ENCODE results near the gene RECQL5. TPM values are rescaled to one million over a fixed set of nuclear protein-coding genes. Genes with fewer than 3 reads are reported as not detected.

The RECQL5 gene
- total and polyA plus RNA-seq, 2 of the 8 experiments (the other 6 are each of a cell fraction or from before 2014, with no cell fraction given) = 15.1 to 41.1 TPM

- H4K91ac ChIP-seq (replicated peaks; ENCODE audit: insufficient read length, low read length) = no peak overlapping the region
- no peaks in the 10 kb centered on the region for H3K9me3 ChIP-seq (ENCODE audit: insufficient read depth in 2 of 2, low read depth in 1 of 2, low read length in 1 of 2)
- DNase-seq (ENCODE audit: low read depth in 1 of 2, low spot score in 2 of 2) (no peak), FAIRE-seq (no peak)
- no peak overlapping the region for H3K56ac ChIP-seq (replicated peaks; ENCODE audit: insufficient read length, low read depth, low read length)
- no peak overlapping the region for H2BK120ac ChIP-seq (replicated peaks; ENCODE audit: low read depth, low read length)
- no peak overlapping the region for H3K14ac ChIP-seq (ENCODE audit: insufficient read length)
- no peak overlapping the region for H2BK12ac ChIP-seq (ENCODE audit: low read depth, low read length)
- H3K79me1 ChIP-seq (ENCODE audit: low read depth, low read length) = no peaks in the 10 kb centered on the region
- no peak overlapping the region for H4K8ac ChIP-seq (ENCODE audit: extremely low read depth, insufficient read depth, low read length)
- ChIA-PET CTCF (ENCODE audit: partially characterized antibody) (interaction anchor here (0.6 to 59.2 kb wide), 10 partner anchors 9 to 136 kb away, joined by 3 to 2200 read pairs (median 8); partner anchors contain the start of genes RECQL5, SAP30BP and SMIM5), POLR2A (ENCODE audit: partially characterized antibody) (interaction anchor here (0.9 to 1.6 kb wide), 4 partner anchors 12 to 39 kb away, joined by 3 to 4 read pairs (median 4); no protein-coding TSS in a partner anchor)
- H3K18ac ChIP-seq (ENCODE audit: extremely low read depth, low read length) = no peak overlapping the region
- H3K4me3 ChIP-seq (ENCODE audit: extremely low read depth in 1 of 4, insufficient read depth in 2 of 4, low read depth in 3 of 4, low read length in 4 of 4) = no peak overlapping the region
- no peaks in the 10 kb centered on the region; a peak in 1 of 7 replicates for H3K27me3 ChIP-seq (replicated peaks in 1 of 4; ENCODE audit: control insufficient read depth in 3 of 4, extremely low read depth in 1 of 4, insufficient read depth in 3 of 4, low read length in 3 of 4)
- no peak overlapping the region for H2AK5ac ChIP-seq (ENCODE audit: low read depth, low read length)
- peaks cover 0 to 4% (median 1%) of the 10 kb centered on the region in 4 experiments; a peak in 4 of 7 replicates for H3K4me1 ChIP-seq (replicated peaks in 1 of 4; ENCODE audit: control insufficient read depth in 3 of 4, insufficient read depth in 4 of 4, low read length in 3 of 4)
- H2BK5ac ChIP-seq (ENCODE audit: low read depth, low read length) = no peak overlapping the region
- no peak overlapping the region for H2BK15ac ChIP-seq (ENCODE audit: low read length)
- WGBS, 2 experiments (ENCODE audit: extremely low coverage in 1 of 2, insufficient coverage in 1 of 2, insufficient read length in 1 of 2, insufficient replicate concordance in 2 of 2, low coverage in 1 of 2, low lambda C conversion rate in 2 of 2, missing lambda C conversion rate in 1 of 2) = 94% methylated on average over 16 of the region's 16 CpGs; no CpG with 5 or more reads in 1 of the 2 experiments
- no peak overlapping the region for H3K23ac ChIP-seq (ENCODE audit: insufficient read length)
- H3K4ac ChIP-seq (replicated peaks; ENCODE audit: insufficient read length, low read depth, low read length) = no peak overlapping the region
- H3K9ac ChIP-seq (replicated peaks in 1 of 4; ENCODE audit: extremely low read depth in 1 of 4, low read depth in 3 of 4, low read length in 3 of 4) = no peak overlapping the region
- H3K4me2 ChIP-seq (ENCODE audit: insufficient read depth in 1 of 2, low read depth in 2 of 2, low read length in 2 of 2) = no peak overlapping the region
- no peaks in the 10 kb centered on the region for H3K36me3 ChIP-seq (ENCODE audit: control insufficient read depth in 2 of 4, insufficient read depth in 4 of 4, low read length in 3 of 4)
- no peak overlapping the region for H3K27ac ChIP-seq (ENCODE audit: low read depth, low read length)
- no peak overlapping the region for H2BK20ac ChIP-seq (ENCODE audit: low read length)
- no peak overlapping the region for H4K5ac ChIP-seq (ENCODE audit: insufficient read length, low read depth, low read length)
- peaks cover 0 to 1% of the 10 kb centered on the region in 2 experiments for H4K20me1 ChIP-seq (replicated peaks in 1 of 2; ENCODE audit: control insufficient read depth in 1 of 2, insufficient read depth in 2 of 2, low read length in 2 of 2)
- no peak overlapping the region for H2AFZ ChIP-seq (ENCODE audit: low read length)
- no peaks in the 10 kb centered on the region for H3K23me2 ChIP-seq (ENCODE audit: low read depth, low read length)
- no peaks in the 10 kb centered on the region for H3K79me2 ChIP-seq (ENCODE audit: control insufficient read depth in 1 of 2, insufficient read depth in 2 of 2, low read length in 2 of 2)
- TF ChIP-seq TBP (IDR thresholded peaks at IDR 0.05; ENCODE audit: low read depth, low read length) (no peak), CBX8 (IDR thresholded peaks at IDR 0.05; ENCODE audit: borderline replicate concordance, low read depth, low read length) (no peak), BACH1 (IDR thresholded peaks at IDR 0.05; ENCODE audit: low read length) (no peak), POU5F1 (IDR thresholded peaks at IDR 0.05; ENCODE audit: low read depth, low read length) (no peak), TCF12 (IDR thresholded peaks at IDR 0.05; ENCODE audit: low read depth, low read length) (no peak), SP1 (IDR thresholded peaks at IDR 0.05; ENCODE audit: low read depth, low read length) (no peak), ZNF274 (IDR thresholded peaks at IDR 0.05; ENCODE audit: borderline replicate concordance, extremely low read depth, low read length) (no peak), ASH2L (IDR thresholded peaks at IDR 0.05; ENCODE audit: low read length) (no peak), POLR2AphosphoS5 (IDR thresholded peaks at IDR 0.05; ENCODE audit: low read depth, low read length) (no peak), TEAD4 (IDR thresholded peaks at IDR 0.05; ENCODE audit: low read depth, low read length) (no peak), SAP30 (IDR thresholded peaks at IDR 0.05; ENCODE audit: insufficient read depth, insufficient replicate concordance, low read length) (no peak), RNF2 (IDR thresholded peaks at IDR 0.05; ENCODE audit: borderline replicate concordance, low read depth, low read length, missing control alignments, poor library complexity, severe bottlenecking) (no peak), E2F6 (IDR thresholded peaks at IDR 0.05) (no peak), CEBPB (IDR thresholded peaks at IDR 0.05; ENCODE audit: low read depth, low read length) (no peak)
Observed at GRCh38 chr17:75617218-75617617, 49.7 kb downstream of the RECQL5 start.

All from H1 (cell line).